COLO668 (cell line): ENCODE data around the gene HOXB6.

ENCODE experiments used
- DNase-seq: peaks from one replicate; lab custom pipeline; 2025; ENCODE audit not compliant: unreplicated experiment; lab: John Stamatoyannopoulos, UW

The HOXB6 gene

GRCh38 chr17:48568499-48569239 lies 36.1 kb downstream of the HOXB6 start:
- no peak for DNase-seq

- no peak for DNase-seq
Observed at GRCh38 chr17:48567646-48568354, 37.0 kb downstream of the HOXB6 start.

DNA sequence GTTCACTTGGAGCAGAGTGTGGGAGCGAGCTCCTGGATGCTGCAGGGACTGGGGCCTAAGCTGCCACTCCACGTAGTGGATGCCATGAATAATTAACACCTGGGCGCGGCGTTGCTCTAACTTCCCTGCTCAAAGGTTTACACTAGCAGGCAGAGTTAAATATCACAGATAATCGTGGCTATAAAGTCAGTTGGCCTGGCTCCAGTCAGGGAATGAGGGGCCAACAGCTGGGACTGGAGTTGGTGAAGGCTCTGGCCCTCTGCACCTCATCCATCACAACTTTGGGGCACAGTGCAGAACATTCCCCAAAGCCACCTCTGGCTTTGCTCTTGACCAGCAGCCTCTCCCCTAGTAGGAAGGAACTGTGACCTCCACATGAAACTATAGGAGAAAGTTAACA lies 37.6 kb downstream of the HOXB6 start:
- DNase-seq, result peak; percentile 56

- DNase-seq, result no peak
Observed at GRCh38 chr17:48566717-48567116, 38.1 kb downstream of the HOXB6 start.

DNA sequence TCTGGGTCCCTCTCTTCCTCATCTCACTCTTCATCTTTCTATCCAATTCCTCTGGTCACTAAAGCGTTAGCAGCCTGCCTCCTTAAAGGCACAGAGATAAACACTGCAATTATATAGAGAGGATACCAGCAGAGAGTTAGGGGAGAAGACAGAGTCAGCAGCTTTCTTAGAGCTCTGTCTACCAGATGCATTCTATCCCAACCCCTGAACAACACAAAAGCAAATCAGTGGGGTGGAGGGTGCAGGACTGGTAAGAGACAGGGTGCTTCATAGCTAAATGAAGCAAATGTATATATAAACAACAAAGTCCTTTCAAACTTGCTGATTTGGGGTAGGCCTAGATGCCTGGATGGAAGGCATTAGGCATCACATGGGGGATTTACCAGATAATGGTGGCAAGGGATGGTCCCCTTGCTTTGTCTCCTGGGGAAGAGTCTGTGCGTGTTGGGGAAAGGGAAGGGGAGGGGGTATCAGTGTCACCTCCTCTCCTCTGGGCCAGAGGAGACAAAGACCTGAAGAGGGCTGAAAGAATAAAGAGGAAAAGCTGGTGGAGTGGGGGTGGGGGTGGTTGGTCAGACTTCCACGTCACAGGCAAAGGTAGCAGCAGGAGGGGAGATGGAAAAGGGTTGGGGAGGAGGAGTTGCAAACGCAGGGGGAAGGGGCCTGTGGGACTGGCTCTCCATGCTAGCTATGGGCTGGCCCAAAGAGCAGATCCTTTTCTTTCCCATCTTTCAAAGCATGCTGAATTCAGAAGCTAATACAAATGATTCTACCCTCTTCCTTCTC lies 38.7 kb downstream of the HOXB6 start:
- no peak for DNase-seq

DNA sequence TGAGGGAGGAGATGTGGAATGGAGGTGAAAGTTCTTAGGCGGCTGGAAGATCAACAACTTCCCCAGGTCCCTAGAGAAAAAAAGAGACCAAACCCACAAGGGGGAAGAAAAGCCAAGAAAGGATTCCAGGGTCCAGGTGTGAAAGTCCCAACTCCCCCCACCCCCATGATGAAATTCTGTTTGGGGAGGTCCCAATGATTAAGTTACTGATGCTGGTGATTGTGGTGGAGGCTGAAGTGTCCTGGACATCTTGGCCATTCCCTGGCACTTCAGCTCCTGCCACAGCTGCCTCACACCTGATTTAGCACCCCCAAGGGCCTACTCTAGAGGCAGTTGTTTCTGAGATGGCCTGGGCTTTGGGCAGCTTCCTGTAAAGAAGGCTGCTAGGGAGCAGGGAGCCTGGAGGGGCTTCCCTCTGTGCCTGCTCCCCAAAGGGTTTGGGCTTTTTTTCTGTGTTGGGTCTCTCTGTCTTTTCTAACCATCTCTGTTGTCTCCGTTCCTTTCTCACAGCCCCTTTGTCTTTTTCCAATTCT lies 39.7 kb downstream of the HOXB6 start:
- no peak for DNase-seq

DNA sequence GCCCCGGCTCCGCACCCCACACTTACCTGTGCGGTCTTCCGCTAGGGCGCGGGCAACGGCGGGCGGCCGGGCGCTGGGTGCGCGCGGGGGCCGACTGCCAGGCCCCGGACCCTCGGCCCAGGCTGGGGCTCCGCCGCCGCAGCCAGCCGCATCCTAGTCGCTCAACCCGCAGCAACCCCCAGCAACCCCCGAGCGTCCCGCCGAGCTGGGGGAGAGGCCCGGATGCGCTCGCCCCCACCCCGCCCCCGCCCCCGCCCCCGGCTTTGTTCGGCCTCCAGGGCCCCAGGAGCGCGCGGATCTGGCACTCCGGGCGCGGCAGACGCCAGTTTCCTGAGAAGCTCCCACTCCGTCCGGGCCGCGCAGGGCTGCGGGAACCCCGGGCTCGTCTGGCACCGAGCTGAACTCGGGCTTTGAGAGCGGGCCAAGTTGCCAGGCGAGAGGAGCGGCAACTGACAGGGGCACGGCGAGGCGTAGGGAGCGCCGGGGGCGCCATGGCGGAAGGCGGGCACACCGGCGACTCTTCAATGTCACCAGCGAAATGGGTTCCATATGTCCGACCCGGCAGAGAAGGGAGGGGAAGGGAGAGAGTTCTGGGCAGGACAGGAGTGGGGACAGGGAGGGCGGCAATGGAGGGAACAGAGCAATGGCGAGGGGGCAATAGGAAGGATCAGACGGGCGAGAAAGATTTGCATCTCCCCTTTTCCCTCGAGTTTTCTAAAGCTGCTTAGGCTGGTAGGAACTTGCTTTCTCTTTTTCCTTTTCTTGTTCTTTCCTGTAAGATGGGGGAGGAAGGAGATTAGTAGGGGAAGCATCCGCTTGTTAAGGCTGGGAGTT lies 40.4 kb downstream of the HOXB6 start:
- DNase-seq, result no peak

DNA sequence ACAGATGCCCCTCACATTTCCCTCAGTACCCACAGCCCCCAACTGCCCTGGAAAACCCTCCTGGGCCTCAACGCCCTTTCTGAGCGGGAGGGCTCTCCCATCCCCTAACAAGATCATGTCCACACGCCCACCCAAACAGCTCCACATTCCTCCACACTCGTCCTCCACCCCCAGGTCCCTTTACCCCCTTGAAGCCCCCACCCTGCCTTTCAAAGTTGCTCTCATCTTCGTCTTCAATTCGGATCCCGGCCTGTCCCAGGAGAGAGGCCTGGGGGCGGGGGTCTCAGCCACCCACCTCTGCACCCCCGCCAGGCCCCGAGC lies 41.0 kb downstream of the HOXB6 start:
- DNase-seq, result no peak

DNA sequence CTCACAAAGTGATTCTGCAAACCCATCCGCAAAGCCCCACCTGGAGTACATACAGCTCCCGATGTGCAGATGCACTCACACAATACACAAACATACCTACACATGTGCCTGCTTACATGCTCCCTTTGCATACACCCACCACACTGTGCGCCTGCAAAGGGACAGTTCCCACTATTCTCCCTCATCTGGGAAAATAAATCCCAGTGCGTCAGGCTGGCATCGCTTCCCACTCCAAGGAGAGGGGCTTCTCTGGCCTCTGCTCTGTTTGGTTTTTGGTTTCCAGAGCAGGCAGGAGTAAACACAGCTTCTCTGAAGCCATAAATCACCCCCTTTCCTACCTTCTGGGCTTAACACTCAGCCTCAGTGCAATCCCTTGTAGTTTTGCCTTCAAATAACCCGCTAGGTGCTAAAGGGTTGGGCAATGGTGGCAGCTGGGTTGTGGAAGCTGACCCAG lies 41.4 kb downstream of the HOXB6 start:
- no peak for DNase-seq

- no peak for DNase-seq
Observed at GRCh38 chr17:48562934-48563333, 41.9 kb downstream of the HOXB6 start.

GRCh38 chr17:48561884-48562810 lies 42.6 kb downstream of the HOXB6 start:
- peak; percentile 11 for DNase-seq

DNA sequence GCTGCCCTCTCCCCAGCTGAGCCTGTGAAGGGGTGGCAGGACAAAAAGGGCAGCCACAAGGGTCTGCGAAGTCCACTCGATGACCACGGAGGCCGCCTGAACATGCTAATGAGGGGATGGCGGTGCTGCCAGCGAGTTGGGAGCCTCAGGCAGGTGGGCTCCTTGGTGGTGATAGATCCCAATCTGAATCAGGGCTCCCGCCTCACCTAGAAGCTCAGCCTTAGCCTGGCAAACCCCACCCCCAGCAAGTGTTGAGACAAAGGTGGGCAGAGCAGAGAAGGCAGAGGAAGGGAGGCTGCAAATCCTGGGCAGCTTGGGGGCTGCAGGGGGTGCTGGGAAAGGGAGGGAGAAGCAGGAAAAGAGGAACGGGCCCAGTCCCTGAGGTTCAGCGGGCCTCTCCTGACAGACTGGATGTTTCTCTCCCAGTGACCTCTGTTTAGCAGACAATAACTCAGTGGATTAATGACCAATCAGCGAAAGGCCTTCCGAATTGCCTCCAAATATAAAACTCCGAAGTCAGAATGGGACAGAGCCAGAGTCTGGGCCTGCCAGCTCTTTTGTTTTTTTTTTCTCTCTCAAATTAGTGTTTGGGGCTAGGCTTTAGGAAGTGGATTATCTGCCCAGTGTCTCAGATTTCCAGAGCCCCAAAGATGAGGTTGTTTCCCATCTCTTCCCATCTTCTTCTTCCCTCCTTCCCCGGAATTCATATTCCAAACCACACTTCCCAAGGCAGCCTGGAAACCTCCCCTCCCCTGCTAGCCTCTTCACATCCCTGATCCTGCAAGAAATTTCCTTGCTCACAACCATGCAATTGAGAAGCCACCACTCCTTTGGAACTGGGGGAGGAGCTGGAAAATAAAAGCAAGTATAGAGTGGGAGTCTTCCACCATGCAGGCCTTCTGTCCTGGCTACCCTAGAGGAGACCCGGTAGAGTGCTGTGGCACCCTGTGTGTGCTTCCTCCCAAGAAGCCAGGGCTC lies 44.7 kb downstream of the HOXB6 start:
- DNase-seq, result no peak

GRCh38 chr17:48559122-48559839 lies 45.5 kb downstream of the HOXB6 start:
- DNase-seq, result no peak

DNA sequence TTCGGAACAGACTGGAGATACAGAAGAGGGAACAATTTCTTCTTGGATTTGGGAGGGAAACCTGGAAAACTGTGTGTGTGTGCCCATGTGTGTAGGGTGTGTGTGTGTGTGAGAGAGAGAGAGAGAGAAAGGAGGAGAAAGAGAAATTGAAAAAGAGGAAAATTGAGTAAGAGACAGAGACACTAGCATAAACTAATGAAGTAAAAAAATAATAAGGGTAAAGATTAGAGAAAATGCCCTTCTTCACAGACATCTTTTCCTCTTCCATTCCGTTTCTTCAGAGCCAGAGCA lies 46.0 kb downstream of the HOXB6 start:
- DNase-seq, result no peak

DNA sequence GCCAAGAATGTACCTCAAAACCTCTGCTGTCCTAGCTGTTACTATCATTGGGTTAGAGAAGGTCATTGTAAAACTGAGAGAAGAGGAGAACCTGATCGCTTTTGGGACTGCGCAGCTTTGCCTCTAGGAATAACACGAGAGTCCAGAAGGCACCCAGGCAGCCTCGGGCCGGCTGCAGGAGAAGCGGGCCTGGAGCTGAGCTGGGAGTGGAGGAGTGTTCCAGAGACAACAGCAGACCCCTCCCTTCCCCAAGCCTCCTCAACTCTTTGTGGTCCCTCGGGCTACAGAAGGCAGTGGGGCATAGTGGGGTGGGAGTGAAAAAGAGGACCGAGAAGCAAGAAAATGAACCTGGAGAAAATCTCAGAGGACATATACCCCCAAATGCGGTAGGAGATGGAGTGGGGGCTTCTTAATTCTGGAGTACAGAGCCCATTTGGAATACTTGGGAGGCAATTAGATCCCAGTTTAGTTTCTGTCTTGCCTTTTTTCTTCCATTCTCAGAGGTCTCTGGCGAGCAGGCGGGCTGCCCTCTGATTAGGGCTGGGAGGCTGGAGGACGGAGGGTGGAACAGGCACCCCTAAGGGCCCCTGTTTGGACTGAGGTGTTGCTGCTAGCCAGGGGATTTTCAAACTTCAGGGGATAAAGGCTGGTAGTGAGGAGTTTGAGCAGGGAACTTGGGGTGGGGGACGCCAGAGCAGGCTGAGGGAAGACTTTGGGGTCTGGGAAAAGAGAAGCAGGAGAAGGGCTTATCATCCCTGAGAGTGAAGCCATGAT lies 46.5 kb downstream of the HOXB6 start:
- no peak for DNase-seq

GRCh38 chr17:48556576-48557401 lies 48.0 kb downstream of the HOXB6 start:
- no peak for DNase-seq

GRCh38 chr17:48556229-48556575 lies 48.6 kb downstream of the HOXB6 start:
- no peak for DNase-seq
